ENCODE measurements around the gene LILRB3. TPM values are rescaled to one million over a fixed set of nuclear protein-coding genes. Genes with fewer than 3 reads are reported as not detected.
"Not testable (repeated sequence)": the region's sequence is repeated elsewhere in the genome, so short reads cannot be mapped to it uniquely, and the experiment has no call there.

The LILRB3 gene
- total RNA-seq, 4 donors from 2014 or later, result 3.0 to 5.3 TPM; not detected in 2

DNA sequence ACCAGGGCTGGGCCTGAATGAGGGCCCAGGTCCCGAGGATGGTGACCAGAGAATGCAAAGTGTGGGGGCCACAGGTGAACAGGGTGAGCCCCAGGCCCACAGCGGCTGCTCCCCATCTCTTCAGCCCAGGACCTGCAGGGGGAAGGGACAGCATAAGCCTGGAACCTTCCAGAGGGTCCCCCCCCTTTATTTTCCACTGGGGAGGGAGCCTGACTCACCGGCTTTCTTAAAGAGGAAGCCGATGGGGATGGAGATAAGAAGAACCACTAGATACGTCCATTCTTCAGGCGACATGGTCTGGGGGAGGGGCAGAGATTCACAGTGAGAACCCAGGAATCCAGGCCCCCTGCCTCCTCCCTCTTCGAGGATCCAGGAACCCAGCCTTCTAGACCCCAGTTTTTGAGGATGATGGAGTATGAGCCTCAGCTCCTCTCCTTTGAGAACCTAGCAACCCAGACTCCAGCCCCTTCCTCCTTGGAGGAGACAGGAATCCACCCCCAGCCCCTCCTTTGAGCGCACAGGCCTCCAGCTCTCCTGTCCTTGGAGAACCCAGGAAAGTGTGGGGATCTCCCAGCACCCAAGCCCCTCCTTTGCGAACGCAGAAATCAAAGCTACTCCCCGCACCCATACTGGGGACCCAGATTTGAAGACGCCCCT is 34.5 kb downstream of the LILRB3 start:
- DNase-seq, result peak in 1 of 2 donors; percentile 43
- Histone ChIP-seq H3K9me3 (no peaks in the 10 kb centered on the region), H3K4me3 (peak overlapping the region; percentile 53 to 63), H3K27ac (peak overlapping the region; percentile 98), H3K36me3 (no peaks in the 10 kb centered on the region), H3K4me1 (peaks cover 0 to 17% of the 10 kb centered on the region in 2 donors), H3K27me3 (no peaks in the 10 kb centered on the region)
- intact Hi-C loops (cut with DNase I; ENCODE audit: low total_unique reads), result no loop called here
- TF ChIP-seq POLR2A (IDR thresholded peaks at IDR 0.05), result no peak
- TF ChIP-seq, protein P1, sequence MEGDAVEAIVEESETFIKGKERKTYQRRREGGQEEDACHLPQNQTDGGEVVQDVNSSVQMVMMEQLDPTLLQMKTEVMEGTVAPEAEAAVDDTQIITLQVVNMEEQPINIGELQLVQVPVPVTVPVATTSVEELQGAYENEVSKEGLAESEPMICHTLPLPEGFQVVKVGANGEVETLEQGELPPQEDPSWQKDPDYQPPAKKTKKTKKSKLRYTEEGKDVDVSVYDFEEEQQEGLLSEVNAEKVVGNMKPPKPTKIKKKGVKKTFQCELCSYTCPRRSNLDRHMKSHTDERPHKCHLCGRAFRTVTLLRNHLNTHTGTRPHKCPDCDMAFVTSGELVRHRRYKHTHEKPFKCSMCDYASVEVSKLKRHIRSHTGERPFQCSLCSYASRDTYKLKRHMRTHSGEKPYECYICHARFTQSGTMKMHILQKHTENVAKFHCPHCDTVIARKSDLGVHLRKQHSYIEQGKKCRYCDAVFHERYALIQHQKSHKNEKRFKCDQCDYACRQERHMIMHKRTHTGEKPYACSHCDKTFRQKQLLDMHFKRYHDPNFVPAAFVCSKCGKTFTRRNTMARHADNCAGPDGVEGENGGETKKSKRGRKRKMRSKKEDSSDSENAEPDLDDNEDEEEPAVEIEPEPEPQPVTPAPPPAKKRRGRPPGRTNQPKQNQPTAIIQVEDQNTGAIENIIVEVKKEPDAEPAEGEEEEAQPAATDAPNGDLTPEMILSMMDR (IDR thresholded peaks at IDR 0.05), result no peak

DNA sequence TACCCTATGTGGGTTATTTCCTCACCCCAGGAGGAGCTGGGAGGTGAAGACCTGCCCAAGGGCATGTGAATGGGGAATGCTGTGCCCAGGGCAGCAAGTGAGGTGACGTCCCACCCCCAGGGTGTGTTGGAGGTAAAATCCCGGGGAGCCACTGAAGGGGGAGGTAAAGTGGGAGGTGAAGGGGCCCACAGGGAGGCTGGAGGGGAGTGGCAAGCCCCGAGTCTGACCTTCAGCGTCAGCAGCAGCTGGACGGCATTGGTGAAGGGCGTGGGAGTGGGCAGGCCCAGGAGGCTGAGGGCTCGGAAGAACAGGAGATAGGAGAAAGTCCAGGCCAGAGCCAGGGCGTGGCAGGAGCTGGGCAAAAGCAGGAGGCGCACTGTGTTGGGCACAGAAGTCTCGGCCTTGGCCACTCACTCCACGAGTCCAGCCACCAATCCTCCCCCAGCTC is 35.8 kb downstream of the LILRB3 start:
- Histone ChIP-seq H3K27ac (no peak overlapping the region), H3K36me3 (no peaks in the 10 kb centered on the region), H3K27me3 (no peaks in the 10 kb centered on the region), H3K4me1 (peaks cover 0 to 12% of the 10 kb centered on the region in 2 donors), H3K4me3 (no peak overlapping the region), H3K9me3 (no peaks in the 10 kb centered on the region)
- DNase-seq, result no peak
- no peak for TF ChIP-seq POLR2A (IDR thresholded peaks at IDR 0.05)
- TF ChIP-seq, protein P1 (IDR thresholded peaks at IDR 0.05), result no peak
- intact Hi-C loops (cut with DNase I; ENCODE audit: low total_unique reads), result no loop called here

DNA sequence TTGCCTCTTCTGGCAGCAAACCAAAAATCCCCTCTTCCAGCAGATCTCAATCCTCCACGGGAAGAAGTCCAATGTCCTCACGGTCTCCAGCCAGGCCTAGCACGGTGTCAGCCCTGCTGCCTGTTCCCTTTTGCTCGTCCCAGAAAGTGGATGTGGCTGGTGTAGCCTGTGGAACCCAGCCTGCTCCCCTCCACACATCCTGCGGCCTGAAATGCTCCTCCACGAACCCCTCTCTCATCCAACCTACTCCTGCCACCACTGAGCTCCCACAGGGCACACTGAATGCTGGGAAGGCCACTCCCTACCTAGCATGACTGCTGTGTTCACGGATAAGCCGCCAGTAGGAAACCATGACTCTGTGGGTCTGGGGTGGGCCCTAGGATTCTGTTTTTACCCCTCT is 36.5 kb downstream of the LILRB3 start:
- Histone ChIP-seq H3K27me3 (no peaks in the 10 kb centered on the region), H3K4me1 (peaks cover 0 to 7% of the 10 kb centered on the region in 2 donors), H3K9me3 (no peaks in the 10 kb centered on the region), H3K27ac (no peak overlapping the region), H3K36me3 (no peaks in the 10 kb centered on the region), H3K4me3 (no peak overlapping the region)
- no peak for DNase-seq
- TF ChIP-seq POLR2A (IDR thresholded peaks at IDR 0.05), result no peak
- TF ChIP-seq, protein P1 (IDR thresholded peaks at IDR 0.05), result no peak
- intact Hi-C loops (cut with DNase I; ENCODE audit: low total_unique reads), result no loop called here

DNA sequence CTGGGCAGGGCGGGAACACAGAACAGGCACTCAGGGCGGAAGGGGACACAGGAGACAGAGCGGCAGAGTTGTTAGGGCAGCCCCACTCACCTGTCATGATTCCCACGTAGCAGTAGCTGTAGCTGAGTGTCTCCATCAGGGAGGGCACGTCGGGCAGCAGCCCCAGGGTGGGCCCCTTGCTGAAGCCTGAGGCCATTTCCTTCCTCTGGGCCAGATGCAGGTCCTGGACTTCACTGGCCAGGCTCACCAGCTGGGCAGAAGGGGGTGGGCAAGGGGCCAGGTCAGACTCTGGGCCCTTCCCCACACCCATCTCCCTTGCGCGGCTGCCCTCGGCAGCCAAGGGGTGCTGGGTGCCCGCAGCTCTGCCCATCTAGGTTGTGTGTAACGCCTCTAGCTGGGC is 39.4 kb downstream of the LILRB3 start:
- H3K36me3 ChIP-seq, result no peaks in the 10 kb centered on the region
- no peak overlapping the region for H3K4me3 ChIP-seq
- peaks cover 0 to 5% of the 10 kb centered on the region in 2 donors for H3K4me1 ChIP-seq
- intact Hi-C loops (cut with DNase I; ENCODE audit: low total_unique reads), result no loop called here
- DNase-seq, result no peak
- H3K27ac ChIP-seq, result no peak overlapping the region
- H3K27me3 ChIP-seq, result no peaks in the 10 kb centered on the region
- TF ChIP-seq POLR2A (IDR thresholded peaks at IDR 0.05), result no peak
- TF ChIP-seq, protein P1 (IDR thresholded peaks at IDR 0.05), result no peak
- H3K9me3 ChIP-seq, result no peaks in the 10 kb centered on the region

DNA sequence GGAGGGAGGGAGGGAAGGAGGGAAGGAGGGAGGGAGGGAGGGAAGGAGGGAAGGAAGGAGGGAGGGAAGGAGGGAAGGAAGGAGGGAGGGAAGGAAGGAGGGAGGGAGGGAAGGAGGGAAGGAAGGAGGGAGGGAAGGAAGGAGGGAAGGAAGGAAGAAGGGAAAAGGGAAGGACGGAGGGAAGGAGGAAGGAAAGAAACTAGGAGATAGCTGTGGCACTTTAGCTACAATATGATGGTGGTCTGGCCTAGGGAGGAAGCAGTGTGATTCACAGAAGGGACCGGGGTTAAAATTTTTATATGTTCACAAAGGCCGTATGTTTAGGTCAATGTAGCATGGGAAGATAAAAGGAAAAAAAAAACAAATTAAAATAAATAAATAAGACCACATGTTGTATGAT is 40.9 kb downstream of the LILRB3 start:
- intact Hi-C loops (cut with DNase I; ENCODE audit: low total_unique reads), result not testable (repeated sequence)

More for the DNA sequence above, 40.9 kb downstream of the LILRB3 start:
- H3K27me3 ChIP-seq, H3K27ac ChIP-seq, H3K4me3 ChIP-seq, H3K4me1 ChIP-seq, H3K36me3 ChIP-seq, DNase-seq, H3K9me3 ChIP-seq: not testable (repeated sequence)

All from uterus (tissue), 4 donors.